Measurements from ENCODE around the gene TSHZ3. TPM values are rescaled to one million over a fixed set of nuclear protein-coding genes. Genes with fewer than 3 reads are reported as not detected.

TSHZ3 gene
- total RNA-seq, 1 experiment from 2014 or later, result 0.05 TPM

DNA sequence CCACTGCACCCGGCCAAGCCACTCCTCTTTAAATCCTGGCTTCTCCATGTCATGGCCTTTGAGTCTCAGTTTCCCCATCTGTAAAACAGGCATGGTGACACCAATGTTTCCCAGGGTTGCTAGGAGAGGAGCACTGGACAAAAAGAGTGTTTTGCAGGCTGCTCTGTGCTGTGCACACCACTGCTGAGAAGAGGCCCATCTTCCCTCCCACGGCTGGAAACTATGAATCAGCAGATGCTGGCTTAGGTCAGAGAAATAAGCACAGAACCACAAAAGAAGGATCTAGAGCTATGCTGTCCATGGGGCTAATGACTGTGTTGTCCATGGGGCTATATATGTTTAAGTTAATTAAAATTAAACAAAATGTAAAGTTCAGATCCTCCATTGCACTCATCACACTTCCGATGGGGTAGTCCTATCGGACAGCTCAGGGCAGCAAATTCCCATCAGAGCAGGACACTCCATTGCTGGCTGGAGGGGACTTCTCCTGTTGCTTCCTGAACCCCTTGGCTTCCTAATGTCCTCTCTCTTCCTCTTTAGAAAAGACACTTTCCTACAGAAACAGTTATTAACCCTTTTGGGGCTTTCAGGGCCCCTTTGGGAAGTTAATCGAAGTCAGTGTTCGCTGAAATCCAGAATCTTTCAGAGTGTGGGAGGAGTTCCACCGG is 37.1 kb downstream of the TSHZ3 start:
- Histone ChIP-seq H3K9ac (ENCODE audit: low read length) (no peak overlapping the region), H3K4me1 (ENCODE audit: control insufficient read depth in 1 of 2, insufficient read depth in 2 of 2, low read length in 2 of 2) (no peaks in the 10 kb centered on the region), H3K27ac (ENCODE audit: low read depth, low read length) (no peak overlapping the region), H3K4me3 (replicated peaks in 1 of 2; ENCODE audit: low read depth in 1 of 2, low read length in 2 of 2) (no peak overlapping the region), H3K4me2 (ENCODE audit: low read length) (no peak overlapping the region), H4K20me1 (ENCODE audit: insufficient read depth) (no peaks in the 10 kb centered on the region), H3K79me2 (ENCODE audit: insufficient read depth, low read length) (no peaks in the 10 kb centered on the region), H2AFZ (ENCODE audit: low read depth, low read length, poor library complexity, severe bottlenecking) (no peak overlapping the region), H3K9me2 (ENCODE audit: insufficient read depth) (no peaks in the 10 kb centered on the region), H3K9me3 (ENCODE audit: control insufficient read depth in 1 of 2, insufficient read depth in 1 of 2, low read depth in 1 of 2, low read length in 2 of 2) (peaks cover 6 to 45% of the 10 kb centered on the region in 2 experiments; a peak in 2 of 4 replicates), H3K36me3 (ENCODE audit: control insufficient read depth in 1 of 2, insufficient read depth in 2 of 2, low read length in 2 of 2) (no peaks in the 10 kb centered on the region), H3K27me3 (ENCODE audit: insufficient read depth, low read length) (no peaks in the 10 kb centered on the region)
- ChIA-PET CTCF (no interaction called here), RAD21 (ENCODE audit: low non-redundant PET in 1 of 2, low total read pairs in 2 of 2, uncharacterized antibody in 2 of 2, unreplicated experiment in 2 of 2) (no interaction called here), POLR2A (no interaction called here)
- intact Hi-C loops (cut with micrococcal nuclease), result no loop called here
- ATAC-seq (no peak), DNase-seq (ENCODE audit: low read depth, low spot score) (no peak)
- TF ChIP-seq SP1 (IDR thresholded peaks at IDR 0.05; ENCODE audit: low read depth) (no peak), EGR1 (IDR thresholded peaks at IDR 0.05; ENCODE audit: low read depth) (no peak), ELF1 (IDR thresholded peaks at IDR 0.05; ENCODE audit: borderline replicate concordance, low read depth) (no peak), EZH2phosphoT487 (IDR thresholded peaks at IDR 0.05; ENCODE audit: borderline replicate concordance) (no peak), FOSL1 (IDR thresholded peaks at IDR 0.05; ENCODE audit: low read depth) (no peak), SRF (IDR thresholded peaks at IDR 0.05; ENCODE audit: low read depth) (no peak), JUND (IDR thresholded peaks at IDR 0.05) (no peak), TCF7L2 (IDR thresholded peaks at IDR 0.05; ENCODE audit: borderline replicate concordance, extremely low read depth, insufficient read depth, insufficient read length) (no peak), ZNF274 (IDR thresholded peaks at IDR 0.05; ENCODE audit: low read depth, low read length) (no peak), YY1 (IDR thresholded peaks at IDR 0.05; ENCODE audit: extremely low read depth, insufficient replicate concordance, low read depth, low read length) (no peak), CTCF (IDR thresholded peaks at IDR 0.05 in 2 of 3, conservative IDR thresholded peaks at IDR 0.05 in 1 of 3; ENCODE audit: borderline replicate concordance in 1 of 3, insufficient read depth in 1 of 3, low read depth in 2 of 3, low read length in 2 of 3) (no peak), POLR2AphosphoS5 (IDR thresholded peaks at IDR 0.05; ENCODE audit: low read depth, low read length) (no peak), EZH2 (IDR thresholded peaks at IDR 0.05) (no peak), CEBPB (IDR thresholded peaks at IDR 0.05; ENCODE audit: low read depth) (no peak)
- TF ChIP-seq, protein P1, sequence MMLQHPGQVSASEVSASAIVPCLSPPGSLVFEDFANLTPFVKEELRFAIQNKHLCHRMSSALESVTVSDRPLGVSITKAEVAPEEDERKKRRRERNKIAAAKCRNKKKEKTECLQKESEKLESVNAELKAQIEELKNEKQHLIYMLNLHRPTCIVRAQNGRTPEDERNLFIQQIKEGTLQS (IDR thresholded peaks at IDR 0.05), result no peak
- TF ChIP-seq, protein P2, sequence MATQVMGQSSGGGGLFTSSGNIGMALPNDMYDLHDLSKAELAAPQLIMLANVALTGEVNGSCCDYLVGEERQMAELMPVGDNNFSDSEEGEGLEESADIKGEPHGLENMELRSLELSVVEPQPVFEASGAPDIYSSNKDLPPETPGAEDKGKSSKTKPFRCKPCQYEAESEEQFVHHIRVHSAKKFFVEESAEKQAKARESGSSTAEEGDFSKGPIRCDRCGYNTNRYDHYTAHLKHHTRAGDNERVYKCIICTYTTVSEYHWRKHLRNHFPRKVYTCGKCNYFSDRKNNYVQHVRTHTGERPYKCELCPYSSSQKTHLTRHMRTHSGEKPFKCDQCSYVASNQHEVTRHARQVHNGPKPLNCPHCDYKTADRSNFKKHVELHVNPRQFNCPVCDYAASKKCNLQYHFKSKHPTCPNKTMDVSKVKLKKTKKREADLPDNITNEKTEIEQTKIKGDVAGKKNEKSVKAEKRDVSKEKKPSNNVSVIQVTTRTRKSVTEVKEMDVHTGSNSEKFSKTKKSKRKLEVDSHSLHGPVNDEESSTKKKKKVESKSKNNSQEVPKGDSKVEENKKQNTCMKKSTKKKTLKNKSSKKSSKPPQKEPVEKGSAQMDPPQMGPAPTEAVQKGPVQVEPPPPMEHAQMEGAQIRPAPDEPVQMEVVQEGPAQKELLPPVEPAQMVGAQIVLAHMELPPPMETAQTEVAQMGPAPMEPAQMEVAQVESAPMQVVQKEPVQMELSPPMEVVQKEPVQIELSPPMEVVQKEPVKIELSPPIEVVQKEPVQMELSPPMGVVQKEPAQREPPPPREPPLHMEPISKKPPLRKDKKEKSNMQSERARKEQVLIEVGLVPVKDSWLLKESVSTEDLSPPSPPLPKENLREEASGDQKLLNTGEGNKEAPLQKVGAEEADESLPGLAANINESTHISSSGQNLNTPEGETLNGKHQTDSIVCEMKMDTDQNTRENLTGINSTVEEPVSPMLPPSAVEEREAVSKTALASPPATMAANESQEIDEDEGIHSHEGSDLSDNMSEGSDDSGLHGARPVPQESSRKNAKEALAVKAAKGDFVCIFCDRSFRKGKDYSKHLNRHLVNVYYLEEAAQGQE (IDR thresholded peaks at IDR 0.05; ENCODE audit: low read depth), result no peak
- TF ChIP-seq, protein P3, sequence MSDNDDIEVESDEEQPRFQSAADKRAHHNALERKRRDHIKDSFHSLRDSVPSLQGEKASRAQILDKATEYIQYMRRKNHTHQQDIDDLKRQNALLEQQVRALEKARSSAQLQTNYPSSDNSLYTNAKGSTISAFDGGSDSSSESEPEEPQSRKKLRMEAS (IDR thresholded peaks at IDR 0.05), result no peak
- no TSS peak for BruUV-seq (replicated peaks)

Data from HCT116 (cell line).